Stimulated activated CD8-positive, alpha-beta memory T cell treated with anti-CD3 and anti-CD28 coated beads, Interleukin-4, amount 100 ng/mL, for 48 hours (primary cell): ENCODE measurements around the gene BCL2L1.

ENCODE experiments used
- DNase-seq: peaks from one replicate; pipeline ENCODE4 v3.0.0-alpha.2; 2020

The BCL2L1 gene

DNA sequence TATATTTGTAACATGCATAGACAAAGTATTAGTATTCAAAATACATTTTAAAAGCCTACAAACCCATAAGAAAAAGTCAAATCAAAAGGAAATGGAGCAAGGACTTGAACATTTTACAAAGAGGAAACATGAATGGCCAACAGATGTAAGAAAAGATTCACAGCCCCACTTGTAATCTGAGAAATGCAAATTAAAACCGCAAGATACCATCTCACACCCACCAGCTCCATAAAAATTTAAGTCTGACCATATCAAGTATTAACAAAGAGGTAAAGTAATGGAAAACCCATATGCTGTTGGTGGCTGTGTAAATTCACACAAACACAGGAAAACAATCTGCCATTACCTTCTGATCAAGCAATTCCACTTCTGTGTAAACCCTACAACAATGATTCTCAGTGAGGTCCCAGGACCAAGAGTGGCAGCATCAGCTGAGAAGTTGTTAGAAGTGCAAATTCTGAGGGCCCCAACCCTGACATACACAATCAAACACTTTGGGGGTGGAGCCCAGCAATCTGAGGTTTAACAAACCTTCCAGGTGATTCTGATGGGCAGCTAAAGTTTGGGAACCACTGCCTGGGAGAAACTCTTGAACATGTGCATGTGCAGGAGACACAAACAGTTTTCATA, 30.9 kb downstream of the BCL2L1 start:
- DNase-seq, result no peak

DNA sequence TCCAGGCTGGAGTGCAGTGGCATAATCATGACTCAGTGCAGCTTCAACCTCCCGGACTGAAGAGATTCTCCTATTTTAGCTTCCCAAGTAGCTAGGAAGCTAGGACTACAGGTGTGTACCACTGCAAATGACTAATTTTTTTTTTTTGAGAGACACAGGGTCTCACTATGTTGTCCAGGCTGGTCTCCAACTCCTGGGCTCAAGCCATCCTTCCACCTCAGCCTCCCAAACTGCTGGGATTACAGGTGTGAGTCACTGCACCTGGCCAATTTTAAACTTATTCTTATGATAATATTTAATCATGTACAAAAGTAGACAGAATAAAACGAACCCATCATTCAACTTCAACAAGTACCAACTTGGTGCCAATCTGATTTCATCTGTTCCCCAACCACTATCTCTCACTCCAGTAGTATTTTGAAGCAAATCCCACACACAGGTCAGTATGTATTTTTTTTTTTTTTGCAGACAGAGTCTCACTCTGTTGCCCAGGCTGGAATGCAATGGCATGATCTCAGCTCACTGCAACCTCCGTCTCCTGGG, 32.5 kb downstream of the BCL2L1 start:
- DNase-seq, result no peak

DNA sequence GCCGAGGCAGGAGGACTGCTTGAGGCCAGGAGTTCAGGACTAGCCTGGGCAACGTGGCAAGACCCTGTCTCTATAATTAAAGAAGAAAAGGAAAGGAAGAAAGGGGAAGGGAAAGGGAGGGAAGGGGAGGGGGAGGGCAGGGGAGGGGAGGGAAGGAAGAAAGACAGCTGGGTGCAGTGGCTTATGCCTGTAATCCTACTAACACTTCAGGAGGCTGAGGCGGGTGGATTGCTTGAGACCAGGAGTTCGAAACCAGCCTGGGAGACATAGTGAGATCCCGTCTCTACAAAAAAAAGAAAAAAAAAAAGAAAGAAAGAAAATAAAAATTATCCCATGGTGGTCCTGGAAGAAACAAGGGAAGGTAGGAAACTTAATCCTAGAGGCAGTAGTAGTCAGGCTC, 33.5 kb downstream of the BCL2L1 start:
- no peak for DNase-seq

DNA sequence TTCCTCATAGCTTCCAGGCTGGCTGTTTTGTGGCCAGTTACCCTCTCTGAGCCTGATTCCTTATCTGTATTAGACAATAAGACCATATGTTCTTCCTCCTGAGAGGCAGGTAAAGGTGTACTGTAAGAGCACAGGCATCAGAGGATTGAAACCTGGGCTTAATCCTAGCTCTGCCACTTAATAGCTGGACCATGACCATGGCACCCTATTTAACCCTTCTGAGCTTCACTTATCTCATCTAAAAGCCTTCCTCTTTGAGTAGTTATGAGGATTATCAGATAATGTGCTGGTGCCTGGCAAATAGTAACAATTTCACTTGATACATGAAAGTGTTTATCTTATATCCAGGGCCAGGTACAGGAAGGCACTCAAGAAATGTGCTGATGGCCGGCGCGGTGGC, 34.9 kb downstream of the BCL2L1 start:
- no peak for DNase-seq

DNA sequence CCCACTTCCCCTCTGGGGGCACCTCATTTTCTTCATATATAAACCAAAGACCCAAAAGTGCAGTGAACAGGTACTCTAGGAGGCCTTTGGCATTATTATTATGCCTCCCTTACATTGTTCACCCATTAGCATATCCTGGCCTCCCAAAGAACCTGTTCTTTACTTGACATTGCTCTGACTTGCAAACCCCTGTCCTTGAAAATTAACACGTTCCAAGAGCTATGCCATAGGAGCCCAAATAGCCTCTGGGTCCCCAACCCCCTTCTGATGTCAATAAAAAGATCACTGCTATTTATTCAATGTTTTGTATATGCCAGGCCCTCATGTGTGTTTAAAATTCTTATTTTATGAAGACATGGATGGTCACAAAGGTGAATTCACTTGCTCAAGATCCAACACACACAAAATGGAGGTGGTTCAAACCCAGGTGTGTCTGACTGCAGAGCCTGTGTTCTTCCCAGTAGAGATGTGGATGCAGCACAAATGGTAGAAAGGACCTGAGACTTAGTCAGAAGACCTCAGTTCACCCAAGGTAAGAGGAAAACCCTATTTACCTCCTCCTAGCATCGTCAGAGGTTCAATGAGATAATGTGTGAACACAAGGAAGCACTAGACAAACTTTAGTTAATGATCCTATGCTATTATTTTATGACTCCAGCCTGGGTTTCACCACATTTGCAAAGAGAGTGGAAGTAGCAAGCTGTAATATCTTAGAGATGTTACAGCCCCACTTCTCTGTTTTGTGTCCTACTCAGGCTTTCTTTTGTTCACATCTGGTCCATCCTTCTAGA, 36.6 kb downstream of the BCL2L1 start:
- no peak for DNase-seq

DNA sequence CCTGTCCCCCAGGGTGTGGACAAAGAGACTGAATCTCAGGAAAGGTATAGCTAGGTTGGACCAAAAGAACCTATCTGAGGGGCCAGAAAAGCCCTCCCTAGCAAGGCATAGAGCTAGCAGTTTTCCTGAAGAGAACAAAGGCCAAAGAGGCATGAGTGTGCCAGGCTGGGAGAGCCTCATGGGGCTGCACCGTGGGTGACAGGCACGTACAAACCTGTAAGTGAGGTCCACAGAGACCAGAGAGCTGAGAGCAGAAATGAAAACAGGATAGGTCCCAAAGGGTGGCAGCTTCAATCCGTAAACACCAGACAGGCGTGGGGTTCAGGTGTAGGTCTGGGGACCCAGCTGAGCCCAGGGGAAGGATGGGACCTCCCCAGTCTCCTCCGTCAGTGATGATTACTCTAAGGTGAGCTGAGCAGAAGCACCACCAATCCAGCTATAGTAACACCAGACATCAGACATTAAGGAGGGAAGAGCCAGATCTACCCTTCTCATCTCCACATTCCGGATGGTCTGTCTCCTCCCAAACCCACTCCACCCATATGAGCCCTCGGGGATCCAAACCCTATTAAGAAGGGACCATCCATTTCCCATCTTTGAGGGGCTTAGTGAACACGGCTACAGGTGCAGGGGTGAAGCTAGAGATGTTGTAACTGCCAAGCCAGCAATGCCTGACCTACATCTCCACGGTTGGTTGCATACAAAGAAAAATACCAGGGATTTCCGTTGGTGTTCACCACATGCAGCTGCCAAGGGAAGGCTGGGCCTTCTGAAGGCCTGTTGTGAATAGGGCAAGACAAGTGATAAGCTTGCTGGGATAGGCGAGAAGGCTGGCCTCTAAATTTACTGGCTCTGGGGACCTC, 38.3 kb downstream of the BCL2L1 start:
- no peak for DNase-seq

DNA sequence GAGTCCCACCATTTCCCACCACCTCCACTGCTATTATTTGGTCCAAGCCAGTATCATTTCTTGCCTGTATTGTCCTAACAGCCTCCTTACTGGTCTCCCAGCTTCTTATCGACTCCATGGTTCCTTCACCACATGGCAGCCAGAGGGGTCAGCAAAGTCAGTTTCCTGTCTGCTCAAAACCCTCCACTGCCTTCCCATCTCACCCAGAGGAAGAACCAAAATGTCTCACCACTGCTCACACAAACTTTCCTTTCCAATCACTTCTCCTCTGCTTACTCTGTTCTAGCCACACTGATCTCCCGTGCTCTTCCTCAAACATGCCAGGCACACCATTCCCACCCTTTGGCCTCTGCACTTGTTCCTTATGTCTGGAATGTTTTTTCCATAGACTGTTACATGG, 39.7 kb downstream of the BCL2L1 start:
- no peak for DNase-seq

DNA sequence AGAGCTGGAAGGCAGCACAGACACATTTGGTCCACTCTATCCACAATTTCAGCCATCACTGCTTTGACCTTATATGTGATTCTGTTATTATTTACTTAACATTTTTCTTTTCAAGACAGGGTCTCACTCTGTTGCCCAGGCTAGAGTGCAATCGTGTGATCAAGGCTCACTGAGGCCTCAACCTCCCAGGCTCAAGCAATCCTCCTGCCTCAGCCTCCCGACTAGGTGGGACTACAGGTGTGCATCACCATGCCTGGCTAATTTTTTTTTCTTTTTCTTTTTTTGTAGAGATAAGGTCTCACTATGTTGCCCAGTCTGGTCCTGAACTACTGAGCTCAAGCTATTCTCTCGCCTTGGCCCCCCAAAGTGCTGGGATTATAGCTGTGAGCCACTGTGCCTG, 40.3 kb downstream of the BCL2L1 start:
- DNase-seq, result no peak

DNA sequence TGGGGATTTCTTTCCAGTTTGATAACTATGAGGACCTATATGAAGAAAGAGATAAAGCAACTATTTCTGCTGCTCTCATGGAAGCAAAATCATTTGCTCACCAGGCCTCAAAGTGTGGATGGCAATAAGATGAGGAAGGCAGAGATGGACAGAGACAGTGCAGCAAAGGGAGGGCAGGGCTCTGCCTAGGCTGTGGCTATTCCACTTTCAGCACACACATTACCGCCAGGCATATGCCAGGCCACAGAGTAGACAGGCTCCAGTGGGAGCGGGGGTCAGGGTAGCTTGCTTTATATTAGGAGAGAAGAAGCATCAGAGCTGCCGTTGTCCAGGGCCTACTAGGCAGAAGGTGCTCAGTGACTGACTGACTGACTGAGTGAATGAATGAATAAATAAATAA, 40.9 kb downstream of the BCL2L1 start:
- no peak for DNase-seq

DNA sequence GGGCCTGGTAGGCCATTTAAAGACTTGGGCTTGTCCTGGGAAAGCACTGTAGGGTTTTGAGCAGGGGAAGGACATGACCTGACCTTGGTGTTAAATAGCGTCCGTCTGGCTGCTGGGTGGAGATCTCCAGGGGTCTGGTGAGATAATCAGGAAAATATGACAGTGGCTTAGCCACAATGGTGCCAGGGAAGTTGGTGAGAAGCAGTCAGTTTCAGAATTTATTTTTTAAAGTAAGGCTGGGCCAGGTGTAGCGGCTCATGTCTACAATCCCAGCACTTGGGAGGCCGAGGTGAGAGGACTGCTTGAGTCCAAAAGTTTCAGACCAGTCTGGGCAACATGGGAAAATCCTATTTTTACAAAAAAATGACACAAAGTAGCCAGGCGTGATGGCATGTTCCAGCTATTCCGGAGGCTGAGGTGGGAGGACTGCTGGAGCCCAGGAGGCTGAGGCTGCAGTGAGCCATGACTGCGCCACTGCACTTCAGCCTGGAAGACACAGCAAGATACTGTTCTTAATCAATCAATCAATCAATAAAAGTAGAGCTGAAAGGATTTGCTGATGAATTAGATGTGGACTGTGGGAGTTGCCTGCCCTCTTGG, 41.4 kb downstream of the BCL2L1 start:
- DNase-seq, result no peak

DNA sequence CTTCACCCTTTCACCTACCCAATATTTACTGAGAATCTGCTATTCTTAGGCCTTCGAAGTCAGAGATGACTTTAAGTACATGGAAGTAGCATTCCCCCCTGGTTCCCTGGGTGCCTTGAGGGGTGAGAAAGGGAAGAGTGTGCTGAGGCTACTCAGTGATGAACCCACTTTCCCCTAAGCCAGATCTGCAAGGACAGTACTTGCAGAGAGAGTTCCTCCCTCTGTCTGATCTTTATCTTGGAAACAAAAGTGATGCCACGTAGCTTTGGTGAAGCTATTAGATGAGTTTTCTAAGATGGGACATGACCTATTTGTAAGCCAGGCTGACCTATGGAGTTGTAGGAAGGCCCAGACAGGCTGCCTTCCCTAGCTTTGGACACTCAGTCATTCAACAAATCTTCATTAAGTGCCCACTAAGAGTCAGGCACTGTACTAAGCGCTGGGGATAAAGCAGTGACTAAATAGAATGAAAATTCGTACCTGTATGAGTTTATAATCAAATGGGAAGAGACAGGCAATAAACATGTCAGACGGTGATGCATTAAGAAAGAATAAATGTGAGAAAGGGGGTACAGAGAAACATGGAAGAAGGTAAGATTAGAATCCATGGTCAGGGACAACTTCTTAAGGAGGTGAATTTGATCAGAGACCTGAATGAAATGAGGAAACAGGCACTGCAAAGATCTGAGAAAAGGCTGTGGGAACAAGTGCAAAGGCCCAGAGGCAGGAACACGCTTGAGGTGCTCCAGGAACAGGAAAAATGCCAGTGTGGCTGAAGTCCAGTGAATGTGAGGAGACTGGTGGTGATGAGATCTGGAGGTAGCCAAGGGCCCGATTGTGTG, 42.2 kb downstream of the BCL2L1 start:
- no peak for DNase-seq

DNA sequence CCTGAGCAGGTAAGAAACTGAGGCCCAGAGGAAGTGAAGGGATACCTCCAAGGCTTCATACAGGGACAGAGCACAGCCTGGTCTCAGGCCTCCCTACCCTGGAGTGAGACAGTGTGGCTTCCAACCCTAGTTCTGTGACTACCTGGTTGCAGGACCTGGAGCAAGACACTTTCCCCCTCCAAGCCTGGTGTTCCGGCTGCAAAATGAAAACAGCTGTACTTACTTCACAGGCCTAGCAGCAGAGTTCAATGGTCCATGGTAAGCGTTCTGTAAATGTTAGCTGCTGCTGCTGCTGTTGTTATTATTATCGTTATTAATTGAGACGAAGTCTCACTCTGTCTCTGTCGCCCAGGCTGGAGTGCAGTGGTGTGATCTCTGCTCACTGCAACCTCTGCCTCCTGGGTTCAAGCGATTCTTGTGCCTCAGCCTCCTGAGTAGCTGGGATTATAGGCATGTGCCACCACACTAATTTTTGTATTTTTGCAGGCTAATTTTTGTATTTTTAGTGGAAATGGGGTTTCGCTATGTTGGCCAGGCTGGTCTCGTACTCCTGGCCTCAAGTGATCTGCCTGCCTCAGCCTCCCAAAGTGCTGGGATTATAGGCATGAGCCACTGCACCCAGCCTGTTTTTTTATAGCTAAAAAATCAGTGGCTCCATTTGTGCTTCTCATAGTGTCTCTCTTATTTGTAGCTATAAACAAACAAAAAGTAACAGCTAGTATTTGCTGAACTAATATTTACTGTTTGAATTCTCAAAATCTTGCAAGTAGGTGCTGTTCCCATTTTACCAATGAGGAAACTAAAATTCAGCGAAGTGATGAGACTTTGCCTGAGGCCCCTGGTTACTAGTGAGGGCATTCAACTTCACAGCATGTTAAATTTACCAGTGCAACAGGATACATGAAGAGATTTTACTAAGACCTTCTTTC, 43.0 kb downstream of the BCL2L1 start:
- no peak for DNase-seq

DNA sequence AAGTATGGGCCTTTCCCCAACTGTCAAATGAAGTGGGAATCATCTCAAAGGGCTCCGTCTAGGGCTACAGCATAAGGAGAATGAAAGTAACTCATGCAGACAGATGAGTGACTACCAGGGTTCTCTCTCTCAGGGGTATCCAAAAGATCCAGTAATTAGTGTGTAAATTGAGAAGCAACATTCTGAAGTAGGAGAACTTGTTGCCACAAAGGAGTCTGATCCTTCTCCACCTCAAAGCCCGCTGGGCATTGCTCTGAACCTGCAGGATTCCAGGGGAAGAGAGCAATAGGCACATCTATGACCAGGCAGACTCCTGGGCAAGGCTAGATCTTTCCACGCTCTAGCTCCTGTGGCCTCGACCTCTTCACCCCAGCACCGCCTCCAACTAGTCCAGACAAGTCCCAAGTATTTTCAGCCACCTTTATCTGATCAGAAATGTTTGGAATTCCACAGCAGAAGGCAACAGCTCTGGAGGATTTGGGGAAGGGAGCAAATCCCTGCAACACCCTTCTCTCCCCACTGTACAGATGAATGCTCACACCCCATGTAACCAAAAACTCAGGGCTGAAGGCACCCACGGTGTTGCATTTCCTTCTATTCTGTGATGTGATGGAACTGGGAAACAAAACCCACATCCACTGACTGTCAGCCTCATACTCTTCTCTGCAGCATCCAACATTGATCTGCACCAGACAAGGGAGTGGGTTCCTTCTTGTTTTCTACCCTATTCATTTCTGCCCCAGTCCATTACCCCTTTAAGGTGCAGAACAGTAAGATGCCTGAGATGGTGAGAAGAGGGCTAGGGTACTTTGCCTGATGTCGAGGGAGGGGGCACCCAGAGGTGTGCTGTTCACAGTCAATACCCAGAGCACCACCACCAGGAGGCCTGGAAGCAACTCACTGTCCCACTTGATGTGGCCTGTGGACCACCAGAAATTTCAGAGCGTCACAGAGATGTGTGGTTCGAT, 44.0 kb downstream of the BCL2L1 start:
- no peak for DNase-seq

DNA sequence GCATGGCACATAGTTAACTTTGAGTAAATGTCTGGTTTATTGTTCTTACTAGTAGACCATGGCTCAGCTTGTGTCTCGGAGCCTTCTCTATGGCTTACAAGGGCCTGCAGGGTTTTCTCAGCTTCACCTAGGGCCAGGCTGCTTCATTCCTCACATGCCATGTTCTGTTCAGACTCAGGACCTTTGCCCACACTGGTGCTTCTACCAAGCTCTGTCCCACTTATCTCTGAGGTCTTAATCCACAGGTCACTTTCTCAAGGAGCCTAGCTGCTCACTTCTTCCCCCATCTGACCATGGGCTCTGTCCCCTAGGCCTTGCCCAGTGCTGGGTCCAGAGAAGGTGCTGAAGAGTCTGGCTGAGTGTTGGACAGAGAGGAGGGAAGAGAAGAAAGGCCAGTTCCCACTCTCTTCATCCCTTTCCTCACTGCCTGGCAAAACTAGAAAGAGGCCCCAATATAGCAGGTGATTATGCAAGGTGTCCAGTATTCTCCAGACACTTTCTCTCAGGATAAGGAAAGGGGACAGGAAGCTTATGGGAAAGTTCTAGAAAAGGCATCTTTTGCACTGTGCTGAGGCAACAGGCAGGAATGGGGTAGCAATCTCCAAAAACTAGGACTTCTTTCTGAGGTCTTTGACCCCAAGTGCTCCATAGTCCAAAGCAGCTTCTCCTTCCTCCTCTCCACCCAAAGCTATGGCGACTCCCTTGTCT, 45.0 kb downstream of the BCL2L1 start:
- DNase-seq, result no peak

DNA sequence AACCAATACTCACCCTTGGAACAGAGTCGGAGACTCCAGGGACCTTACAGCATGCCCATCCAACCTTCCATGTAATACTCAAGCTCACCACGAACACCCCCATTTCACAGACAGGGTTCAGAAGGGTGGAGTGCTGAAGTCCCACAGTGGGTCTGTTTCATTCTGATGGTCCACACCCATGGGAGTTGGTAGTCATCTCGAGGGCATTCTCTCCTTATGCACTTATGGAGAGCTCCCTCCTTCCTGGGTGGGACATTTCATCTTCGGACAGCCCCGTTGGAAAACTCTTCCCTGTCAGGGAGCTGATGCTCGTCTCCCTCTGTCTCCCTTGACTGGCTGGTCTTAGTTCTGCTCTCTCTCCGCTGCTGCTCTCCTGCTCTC, 46.1 kb downstream of the BCL2L1 start:
- DNase-seq, result no peak

DNA sequence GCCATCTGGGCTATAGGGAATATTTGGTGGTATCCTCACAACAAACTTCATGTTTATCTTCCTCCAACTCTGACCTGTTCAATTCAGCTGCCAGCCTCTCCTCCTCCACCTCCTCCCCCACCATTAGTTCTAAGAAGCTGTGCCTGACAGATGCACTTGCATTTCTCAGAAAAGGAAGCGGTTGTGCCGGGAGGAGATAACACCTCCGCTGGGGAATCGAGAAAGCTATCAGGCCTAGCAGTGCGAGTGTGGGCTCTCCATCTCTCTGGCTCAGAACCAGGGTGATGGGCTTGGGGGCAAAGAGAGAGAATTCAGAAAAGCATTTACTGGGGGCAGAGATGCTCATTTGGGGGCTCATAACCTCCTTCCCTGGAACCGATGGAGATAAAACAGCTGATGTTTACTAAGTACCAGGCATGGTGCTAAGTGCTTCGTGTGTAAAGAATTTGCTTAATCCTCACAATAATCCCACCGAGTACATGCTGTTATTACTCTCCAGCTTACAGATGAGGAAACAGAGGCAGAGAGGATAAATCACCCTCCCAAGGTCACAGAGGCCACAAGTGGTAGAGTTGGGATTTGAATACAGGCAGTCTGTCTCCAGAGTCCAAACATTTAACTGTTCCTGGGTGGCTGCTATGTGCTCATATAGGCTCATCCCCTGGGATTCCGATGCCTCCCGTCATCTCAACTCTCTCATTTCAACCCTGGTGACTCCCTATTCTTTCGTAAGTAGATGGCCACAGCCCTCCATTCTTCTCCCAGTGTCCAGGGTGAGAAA, 46.6 kb downstream of the BCL2L1 start:
- DNase-seq, result peak; percentile 75

DNA sequence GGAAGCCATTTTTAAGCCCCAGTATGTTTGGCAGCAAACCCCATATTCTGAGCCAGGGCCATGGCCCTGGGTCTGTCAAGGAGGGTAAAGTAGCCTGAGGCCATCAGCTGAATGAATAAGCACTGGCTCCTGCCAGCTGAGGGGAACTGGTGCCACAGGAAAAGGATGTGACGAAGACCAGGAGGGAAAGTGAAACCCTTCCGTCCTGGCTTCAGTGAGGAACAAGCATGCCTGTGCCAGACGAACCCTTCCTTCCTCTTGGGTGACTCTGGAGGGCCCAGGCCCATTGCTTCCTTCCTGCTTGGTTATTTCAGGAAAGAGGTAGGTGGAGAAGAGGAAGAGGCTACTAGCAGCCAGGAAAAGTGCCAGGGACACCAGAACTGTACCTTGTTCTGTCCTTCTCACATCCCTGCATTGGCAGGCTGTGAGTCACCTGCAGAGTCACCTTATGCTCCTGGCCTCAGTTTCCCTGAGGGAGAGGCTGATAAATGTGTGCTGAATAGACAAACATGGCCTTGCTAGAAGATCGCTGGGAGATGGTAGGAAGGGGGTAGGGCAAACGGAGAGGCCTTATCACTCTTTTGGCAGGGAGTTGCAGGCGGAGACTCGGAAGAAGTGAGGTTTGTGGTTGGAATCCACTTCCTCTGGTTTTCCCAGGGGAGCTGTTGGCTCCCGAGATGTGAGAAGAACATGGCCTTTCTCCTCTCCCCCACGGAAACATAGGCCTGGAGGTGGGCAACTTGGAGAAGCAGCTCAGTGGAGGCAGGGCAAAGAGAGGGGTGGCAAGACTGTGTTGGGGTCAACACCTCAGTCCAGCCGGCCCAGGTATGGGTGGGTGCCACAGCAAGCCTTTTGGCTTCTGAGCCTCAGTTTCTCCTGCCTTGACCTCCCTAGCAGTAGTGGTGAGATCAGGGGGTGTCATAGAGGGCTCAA, 47.5 kb downstream of the BCL2L1 start:
- DNase-seq, result peak; percentile 75
